Erythroblast (primary cell): ENCODE results near the gene AMPD1.

Experiments
- GATA1 ChIP-seq: IDR thresholded peaks from 2 replicates; pipeline ENCODE4 v1.6.1; 2011; ENCODE audit warnings: low read depth, mild to moderate bottlenecking, control low read depth, low read length, moderate library complexity
- POLR2A ChIP-seq: IDR thresholded peaks from 2 replicates; pipeline ENCODE4 v1.6.1; 2011; ENCODE audit warnings: mild to moderate bottlenecking, low read length

DNA sequence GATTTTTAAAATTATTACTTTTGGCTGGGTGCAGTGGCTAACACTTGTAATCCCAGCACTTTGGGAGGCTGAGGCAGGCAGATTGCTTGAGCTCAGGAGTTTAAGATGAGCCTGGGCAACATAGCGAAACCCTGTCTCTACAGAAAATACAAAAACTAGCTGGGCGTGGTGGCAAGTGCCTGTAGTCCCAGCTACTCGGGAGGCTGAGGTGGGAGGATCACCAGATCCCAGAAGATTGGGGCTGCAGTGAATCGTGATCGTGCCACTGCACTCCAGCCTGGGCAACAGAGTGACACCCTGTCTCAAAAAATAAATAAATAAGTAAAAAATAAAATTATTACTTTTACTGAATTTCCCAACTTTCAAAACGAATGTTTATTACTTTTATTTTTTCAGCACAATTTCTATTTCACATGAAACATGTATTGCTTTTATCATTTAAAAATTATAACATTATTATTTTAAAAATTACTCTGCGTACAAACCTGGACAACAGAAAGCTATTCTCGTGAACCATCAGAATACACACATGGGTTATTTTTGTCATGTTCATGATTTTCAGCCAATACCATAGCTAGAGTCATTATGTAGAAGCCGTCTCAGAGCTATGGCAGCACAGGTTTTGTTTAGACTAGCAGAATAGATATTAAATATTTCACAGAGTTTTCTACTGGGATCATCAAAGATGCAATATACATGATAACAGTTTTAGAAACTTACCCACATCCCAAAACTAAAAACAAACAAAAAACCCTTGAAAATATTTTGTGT, 621 bp downstream of the AMPD1 start:
- TF ChIP-seq POLR2A (no peak), GATA1 (no peak)
